Omental fat pad (tissue), 4 donors: Measurements from ENCODE around the gene CNPY1. TPM values are rescaled to one million over a fixed set of nuclear protein-coding genes. Genes with fewer than 3 reads are reported as not detected.

Experiments
- ATAC-seq: fragments of 150-250 bp; one replicate; pipeline ENCODE4 v1.9.1; 2016; ENCODE audit warnings: mild to moderate bottlenecking, moderate library complexity; ENCODE audit not compliant: low FRiP score
- DNase-seq: peaks from one replicate; pipeline ENCODE4 v3.0.0-alpha.2; 2019; ENCODE audit warnings: low spot score
- CTCF ChIP-seq, 3 donors: fragments of 450-650 bp; IDR thresholded peaks; one replicate each; pipeline ENCODE4 v1.5.1; 2016 to 2017; ENCODE audit warnings: antibody characterized with exemption in 3 of 3, mild to moderate bottlenecking in 3 of 3, moderate library complexity in 2 of 3
- total RNA-seq, 4 donors: library from RNA; depleted of rRNA; stranded (reverse); fragments of >200 nt; gene quantifications; one replicate each; pipeline ENCODE4 v1.1.0, GENCODE V29; 2016

Gene CNPY1
- total RNA-seq, 4 donors from 2014 or later, result not detected

- DNase-seq (no peak), ATAC-seq (no peak)
- TF ChIP-seq CTCF (IDR thresholded peaks at IDR 0.05), result no peak
Observed at GRCh38 chr7:155533827-155534690, 12.3 kb downstream of the CNPY1 start.

- TF ChIP-seq CTCF (IDR thresholded peaks at IDR 0.05), result no peak
- ATAC-seq (no peak), DNase-seq (peak; percentile 14)
Observed at GRCh38 chr7:155533120-155533826, 13.1 kb downstream of the CNPY1 start.

- TF ChIP-seq CTCF (IDR thresholded peaks at IDR 0.05), result no peak
- ATAC-seq (no peak), DNase-seq (peak; percentile 3)
Observed at GRCh38 chr7:155532792-155533119, 13.6 kb downstream of the CNPY1 start.

- TF ChIP-seq CTCF (IDR thresholded peaks at IDR 0.05), result no peak
- DNase-seq (peak; percentile 5), ATAC-seq (no peak)
Observed at GRCh38 chr7:155531681-155532080, 14.7 kb downstream of the CNPY1 start.

GRCh38 chr7:155530601-155531000 lies 15.8 kb downstream of the CNPY1 start:
- ATAC-seq (no peak), DNase-seq (peak; percentile 5)

GRCh38 chr7:155529845-155530244 lies 16.5 kb downstream of the CNPY1 start:
- ATAC-seq, result no peak

More at GRCh38 chr7:155530601-155531000, 15.8 kb downstream of the CNPY1 start:
- no peak for TF ChIP-seq CTCF (IDR thresholded peaks at IDR 0.05)

More at GRCh38 chr7:155529845-155530244, 16.5 kb downstream of the CNPY1 start:
- TF ChIP-seq CTCF (IDR thresholded peaks at IDR 0.05), result no peak
- no peak for DNase-seq
